Adrenal gland (tissue), 12 donors: ENCODE results near the gene LRRC4C. TPM values are rescaled to one million over a fixed set of nuclear protein-coding genes. Genes with fewer than 3 reads are reported as not detected.

ENCODE experiments used
- DNase-seq, 7 donors: peaks; one replicate each; pipeline ENCODE4 v3.0.0-alpha.2; 2019 to 2020
- H3K27ac ChIP-seq, 5 donors: fragments of 200-600 bp; sonication (generic) in 4 of 5; 1 replicate in 3 of 5; 2 replicates in 2 of 5; pipeline versions ENCODE4 v1.5.1 to v1.8.0; 2016 to 2020; ENCODE audit warnings: mild to moderate bottlenecking in 1 of 5
- H3K27me3 ChIP-seq: fragments of 200-600 bp; 2 replicates; pipeline ENCODE4 v1.8.0; 2021
- H3K36me3 ChIP-seq, 2 donors: fragments of 200-600 bp; replicated peaks in 1 of 2; 1 replicate in 1 of 2; 2 replicates in 1 of 2; pipeline versions ENCODE4 v1.5.1 to v1.8.0; 2018 to 2022
- H3K4me1 ChIP-seq, 2 donors: fragments of 200-600 bp; replicated peaks in 1 of 2; 1 replicate in 1 of 2; 2 replicates in 1 of 2; pipeline versions ENCODE4 v1.5.1 to v1.8.0; 2018 to 2021
- H3K4me3 ChIP-seq, 4 donors: fragments of 200-600 bp; sonication (generic) in 3 of 4; one replicate each; pipeline ENCODE4 v1.5.1; 2016 to 2018
- H3K9me3 ChIP-seq, 3 donors: fragments of 200-600 bp; sonication (generic) in 1 of 3; replicated peaks in 1 of 3; 1 replicate in 2 of 3; 2 replicates in 1 of 3; pipeline versions ENCODE4 v1.5.1 to v1.8.0; 2016 to 2021
- POLR2A ChIP-seq, 2 donors: fragments of 450-650 bp; IDR thresholded peaks; one replicate each; pipeline ENCODE4 v1.6.1; 2017; ENCODE audit warnings: antibody characterized with exemption in 2 of 2, mild to moderate bottlenecking in 2 of 2, moderate library complexity in 1 of 2
- WGBS, 4 donors: extraction: QIAGEN DNeasy Blood & Tissue Kit in 2 of 4; methylation state at CpG; one replicate each; pipeline versions ENCODE4 v1.1.5 to v1.1.7; 2013 to 2017; 5-methylcytosine and 5-hydroxymethylcytosine counted together
- intact Hi-C, 2 donors: fragments of 100-400 bp; cut with DNase I; formaldehyde crosslinking; loops; one replicate each; pipeline versions ENCODE4 v1.14.1 to v1.15.0; 2022 to 2023
- polyA plus RNA-seq, 3 donors: library from polyadenylated mRNA; stranded (reverse); fragments of 200-250 nt in 2 of 3; fragments of 350-450 nt in 1 of 3; fragmentation: Illumina TruSeq in 1 of 3; extraction: RNeasy Lipid Tissue Mini Kit (QIAGEN cat#74804) in 1 of 3; gene quantifications; one replicate each; pipeline ENCODE4 v1.2.3, GENCODE V29; 2013 to 2014
- total RNA-seq, 9 donors: library from RNA; depleted of rRNA in 4 of 9; stranded (reverse); fragments of >200 nt in 4 of 9; fragments of 120-200 nt in 1 of 9; fragmentation: NEBNext Ultra II Directional in 1 of 9; extraction: Animal tissue kit (Norgen Biotek cat#: 25700) in 1 of 9; gene quantifications; one replicate each; pipeline versions ENCODE4 v1.1.0 to v1.2.4, GENCODE V29; 2013 to 2023
- TF ChIP-seq, protein P1 (sequence below), 6 experiments: fragments of 450-650 bp in 4 of 6; fragments of 200-600 bp in 2 of 6; sonication (generic) in 1 of 6; IDR thresholded peaks; 1 replicate in 5 of 6; 2 replicates in 1 of 6; pipeline versions ENCODE4 v1.5.1 to v1.8.0; 2016 to 2021; ENCODE audit warnings: antibody characterized with exemption in 6 of 6, mild to moderate bottlenecking in 2 of 6, moderate library complexity in 1 of 6
- donor health status: healthy with polysubstance abuse.
- donor health status: Bipolar disorder and iron deficiency.
- donor health status: DM: yes; HTN: yes; CAD: no.
- donor health status: DM: no; HTN: no; CAD: no.
- donor health status: DM: no; HTN: no; CAD: no.
- donor health status: DM: yes; HTN: yes; CAD: no.

The LRRC4C gene
- total and polyA plus RNA-seq, 12 donors = 1.0 to 10.6 (median 5.5) TPM

DNA sequence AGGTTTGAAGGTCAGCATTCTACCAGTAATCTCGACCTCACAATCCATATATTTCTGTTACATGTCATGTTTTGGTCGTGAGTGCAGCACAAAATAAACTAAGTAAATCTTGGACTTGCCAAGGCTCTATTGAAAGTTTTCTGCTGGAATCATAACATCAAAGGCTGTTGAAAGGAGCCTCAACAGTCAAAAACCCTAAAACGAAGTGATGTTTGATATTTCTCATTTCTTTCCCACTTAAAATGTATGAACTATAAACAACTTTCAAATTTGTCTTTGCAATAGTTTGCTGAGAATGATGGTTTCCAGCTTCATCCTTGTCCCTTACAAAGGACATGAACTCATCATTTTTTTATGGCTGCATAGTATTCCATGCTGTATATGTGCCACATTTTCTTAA lies 1118.5 kb downstream of the LRRC4C start:
- no peak for DNase-seq
- intact Hi-C loops = no loop called here
- no peak overlapping the region for H3K4me3 ChIP-seq
- no peaks in the 10 kb centered on the region for H3K36me3 ChIP-seq
- H3K4me1 ChIP-seq = no peaks in the 10 kb centered on the region
- 31 to 45% (median 43%) methylated on average over 3 of the region's 3 CpGs for WGBS, 4 donors
- H3K9me3 ChIP-seq = no peaks in the 10 kb centered on the region
- no peak for TF ChIP-seq POLR2A (IDR thresholded peaks at IDR 0.05)
- TF ChIP-seq, protein P1, sequence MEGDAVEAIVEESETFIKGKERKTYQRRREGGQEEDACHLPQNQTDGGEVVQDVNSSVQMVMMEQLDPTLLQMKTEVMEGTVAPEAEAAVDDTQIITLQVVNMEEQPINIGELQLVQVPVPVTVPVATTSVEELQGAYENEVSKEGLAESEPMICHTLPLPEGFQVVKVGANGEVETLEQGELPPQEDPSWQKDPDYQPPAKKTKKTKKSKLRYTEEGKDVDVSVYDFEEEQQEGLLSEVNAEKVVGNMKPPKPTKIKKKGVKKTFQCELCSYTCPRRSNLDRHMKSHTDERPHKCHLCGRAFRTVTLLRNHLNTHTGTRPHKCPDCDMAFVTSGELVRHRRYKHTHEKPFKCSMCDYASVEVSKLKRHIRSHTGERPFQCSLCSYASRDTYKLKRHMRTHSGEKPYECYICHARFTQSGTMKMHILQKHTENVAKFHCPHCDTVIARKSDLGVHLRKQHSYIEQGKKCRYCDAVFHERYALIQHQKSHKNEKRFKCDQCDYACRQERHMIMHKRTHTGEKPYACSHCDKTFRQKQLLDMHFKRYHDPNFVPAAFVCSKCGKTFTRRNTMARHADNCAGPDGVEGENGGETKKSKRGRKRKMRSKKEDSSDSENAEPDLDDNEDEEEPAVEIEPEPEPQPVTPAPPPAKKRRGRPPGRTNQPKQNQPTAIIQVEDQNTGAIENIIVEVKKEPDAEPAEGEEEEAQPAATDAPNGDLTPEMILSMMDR (IDR thresholded peaks at IDR 0.05) = no peak
- no peak overlapping the region for H3K27ac ChIP-seq
- no peaks in the 10 kb centered on the region for H3K27me3 ChIP-seq

DNA sequence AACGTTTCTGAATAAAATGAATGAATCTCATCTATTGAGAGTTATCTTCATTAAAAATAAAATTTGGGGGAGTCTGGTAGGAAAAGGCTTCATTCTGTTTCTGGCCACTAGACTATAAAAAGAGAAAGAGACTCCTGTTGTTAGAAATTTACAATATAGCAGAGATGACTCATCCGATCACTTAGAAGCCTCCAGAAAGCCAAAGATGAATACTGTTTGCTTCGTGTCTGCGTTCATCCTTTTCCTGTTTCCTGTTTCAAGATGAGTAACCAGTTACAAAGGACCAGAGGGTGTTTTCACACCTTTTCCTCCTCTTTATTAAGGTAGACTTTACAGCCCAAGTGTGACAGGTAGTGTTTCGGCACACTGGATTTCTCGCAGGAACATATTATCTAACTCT lies 1120.7 kb downstream of the LRRC4C start:
- whole genome bisulfite sequencing, 4 donors = 61 to 82% (median 75%) methylated on average over 6 of the region's 6 CpGs
- TF ChIP-seq, protein P1 (IDR thresholded peaks at IDR 0.05) = no peak
- TF ChIP-seq POLR2A (IDR thresholded peaks at IDR 0.05) = no peak
- no peak for DNase-seq
- Histone ChIP-seq H3K9me3 (no peaks in the 10 kb centered on the region), H3K36me3 (no peaks in the 10 kb centered on the region), H3K27ac (no peak overlapping the region), H3K4me3 (no peak overlapping the region), H3K27me3 (no peaks in the 10 kb centered on the region), H3K4me1 (no peaks in the 10 kb centered on the region)
- intact Hi-C loops = no loop called here

DNA sequence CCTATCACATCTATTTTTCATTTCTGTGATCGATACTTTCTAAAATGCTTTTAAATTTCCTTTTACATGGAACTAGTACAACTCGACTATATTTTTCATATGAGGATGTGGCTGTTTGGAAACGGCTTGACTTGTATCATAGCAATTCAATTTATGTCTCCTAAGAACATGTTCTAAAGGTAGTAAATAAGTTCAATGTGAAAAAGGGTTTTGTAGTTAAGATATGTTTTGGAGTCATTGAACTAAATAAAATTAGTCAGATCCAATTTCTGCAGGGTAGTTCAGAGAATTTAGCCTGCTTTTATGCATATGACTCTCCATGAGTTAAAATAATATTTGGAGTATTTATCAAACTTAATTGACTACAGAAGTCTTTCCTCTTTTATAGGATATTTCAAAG lies 1121.4 kb downstream of the LRRC4C start:
- WGBS, 4 donors = 79 to 88% (median 84%) methylated on average over 3 of the region's 3 CpGs
- no peak for DNase-seq
- H3K4me1 ChIP-seq = no peaks in the 10 kb centered on the region
- no peaks in the 10 kb centered on the region for H3K36me3 ChIP-seq
- no peak for TF ChIP-seq POLR2A (IDR thresholded peaks at IDR 0.05)
- TF ChIP-seq, protein P1 (IDR thresholded peaks at IDR 0.05) = no peak
- H3K27ac ChIP-seq = no peak overlapping the region
- no peak overlapping the region for H3K4me3 ChIP-seq
- intact Hi-C loops = no loop called here
- H3K9me3 ChIP-seq = no peaks in the 10 kb centered on the region
- H3K27me3 ChIP-seq = no peaks in the 10 kb centered on the region

DNA sequence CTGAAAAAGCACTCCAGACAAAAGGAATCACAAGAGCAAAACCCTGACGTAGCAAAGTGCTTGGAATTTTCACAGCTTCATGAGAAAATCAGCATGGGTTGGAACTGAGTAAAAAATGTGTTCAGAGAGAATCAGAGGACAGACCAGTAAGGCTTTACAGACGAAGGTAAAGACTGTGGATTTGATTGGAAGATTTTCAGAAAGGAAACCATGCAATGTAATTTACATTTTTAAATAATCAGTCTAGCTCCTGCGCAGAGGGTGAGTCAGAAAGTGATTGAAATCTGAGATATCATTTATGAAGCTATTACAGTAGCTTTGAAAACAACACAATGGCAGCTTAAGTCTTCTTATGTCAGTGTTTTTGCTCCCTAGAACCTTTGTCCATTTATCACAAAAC lies 1122.3 kb downstream of the LRRC4C start:
- no peaks in the 10 kb centered on the region for H3K9me3 ChIP-seq
- WGBS, 4 donors = 57 to 75% (median 64%) methylated on average over 3 of the region's 3 CpGs
- intact Hi-C loops = no loop called here
- TF ChIP-seq POLR2A (IDR thresholded peaks at IDR 0.05) = no peak
- TF ChIP-seq, protein P1 (IDR thresholded peaks at IDR 0.05) = no peak
- no peak for DNase-seq
- no peaks in the 10 kb centered on the region for H3K4me1 ChIP-seq
- H3K4me3 ChIP-seq = no peak overlapping the region
- no peaks in the 10 kb centered on the region for H3K36me3 ChIP-seq
- H3K27me3 ChIP-seq = no peaks in the 10 kb centered on the region
- no peak overlapping the region for H3K27ac ChIP-seq
